Measurements from ENCODE around the gene CALCR.

DNA sequence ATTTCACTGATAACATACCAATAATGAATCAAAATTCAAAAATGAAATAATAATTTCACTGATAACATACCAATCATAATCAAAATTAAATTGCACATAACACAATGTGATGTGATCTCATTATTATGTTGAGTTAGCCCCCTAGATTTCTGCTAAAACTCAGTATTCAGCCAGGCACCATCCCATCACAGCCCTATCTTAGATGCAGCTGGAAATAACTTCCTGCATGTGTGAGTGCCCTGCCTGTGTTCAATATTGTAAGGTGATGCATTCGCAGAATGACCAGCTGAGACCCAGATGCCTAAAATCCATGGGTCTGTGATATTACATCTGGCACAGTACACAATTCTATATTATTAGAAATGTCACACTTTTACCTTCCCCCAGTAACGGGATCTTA lies 142.4 kb downstream of the CALCR start:
- TF ChIP-seq, protein P1, sequence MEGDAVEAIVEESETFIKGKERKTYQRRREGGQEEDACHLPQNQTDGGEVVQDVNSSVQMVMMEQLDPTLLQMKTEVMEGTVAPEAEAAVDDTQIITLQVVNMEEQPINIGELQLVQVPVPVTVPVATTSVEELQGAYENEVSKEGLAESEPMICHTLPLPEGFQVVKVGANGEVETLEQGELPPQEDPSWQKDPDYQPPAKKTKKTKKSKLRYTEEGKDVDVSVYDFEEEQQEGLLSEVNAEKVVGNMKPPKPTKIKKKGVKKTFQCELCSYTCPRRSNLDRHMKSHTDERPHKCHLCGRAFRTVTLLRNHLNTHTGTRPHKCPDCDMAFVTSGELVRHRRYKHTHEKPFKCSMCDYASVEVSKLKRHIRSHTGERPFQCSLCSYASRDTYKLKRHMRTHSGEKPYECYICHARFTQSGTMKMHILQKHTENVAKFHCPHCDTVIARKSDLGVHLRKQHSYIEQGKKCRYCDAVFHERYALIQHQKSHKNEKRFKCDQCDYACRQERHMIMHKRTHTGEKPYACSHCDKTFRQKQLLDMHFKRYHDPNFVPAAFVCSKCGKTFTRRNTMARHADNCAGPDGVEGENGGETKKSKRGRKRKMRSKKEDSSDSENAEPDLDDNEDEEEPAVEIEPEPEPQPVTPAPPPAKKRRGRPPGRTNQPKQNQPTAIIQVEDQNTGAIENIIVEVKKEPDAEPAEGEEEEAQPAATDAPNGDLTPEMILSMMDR (conservative IDR thresholded peaks at IDR 0.05; ENCODE audit: low read length): no peak
- TF ChIP-seq EZH2phosphoT487 (IDR thresholded peaks at IDR 0.05; ENCODE audit: borderline replicate concordance, low read depth, low read length): no peak
